Gastroesophageal sphincter (tissue), 4 donors: ENCODE measurements around the gene TTYH3. TPM values are rescaled to one million over a fixed set of nuclear protein-coding genes. Genes with fewer than 3 reads are reported as not detected.

Experiments
- ATAC-seq: fragments of 150-250 bp; one replicate; pipeline ENCODE4 v1.9.1; 2016; ENCODE audit warnings: mild to moderate bottlenecking, moderate library complexity
- H3K27ac ChIP-seq, 4 donors: fragments of 200-600 bp; sonication (generic) in 3 of 4; 1 replicate in 3 of 4; 2 replicates in 1 of 4; pipeline ENCODE4 v1.5.1; 2016 to 2019
- H3K27me3 ChIP-seq: fragments of 200-600 bp; sonication (generic); one replicate; pipeline ENCODE4 v1.5.1; 2019
- H3K36me3 ChIP-seq, 2 donors: fragments of 200-600 bp; sonication (generic); one replicate each; pipeline ENCODE4 v1.5.1; 2019; ENCODE audit warnings: control low read depth in 1 of 2
- H3K4me1 ChIP-seq, 3 donors: fragments of 200-600 bp; sonication (generic); 1 replicate in 2 of 3; 2 replicates in 1 of 3; pipeline ENCODE4 v1.5.1; 2016 to 2019; ENCODE audit warnings: control low read depth in 2 of 3
- H3K4me3 ChIP-seq, 2 donors: fragments of 200-600 bp; sonication (generic); one replicate each; pipeline ENCODE4 v1.5.1; 2019; ENCODE audit warnings: mild to moderate bottlenecking in 1 of 2, moderate library complexity in 1 of 2
- H3K9me3 ChIP-seq, 3 donors: fragments of 200-600 bp; sonication (generic); one replicate each; pipeline ENCODE4 v1.5.1; 2017 to 2019; ENCODE audit warnings: control low read depth in 2 of 3
- CTCF ChIP-seq, 4 experiments: fragments of 200-600 bp in 2 of 4; fragments of 450-650 bp in 2 of 4; sonication (generic) in 1 of 4; IDR thresholded peaks; one replicate each; pipeline ENCODE4 v1.5.1; 2017 to 2019; ENCODE audit warnings: antibody characterized with exemption in 4 of 4, mild to moderate bottlenecking in 2 of 4, moderate library complexity in 2 of 4
- EP300 ChIP-seq: sonication (generic); formaldehyde crosslinking; IDR thresholded peaks from one replicate; pipeline ENCODE4 v1.6.1; 2017; ENCODE audit warnings: antibody characterized with exemption, mild to moderate bottlenecking
- POLR2A ChIP-seq, 2 donors: fragments of 450-650 bp; IDR thresholded peaks; one replicate each; pipeline ENCODE4 v1.6.1; 2017; ENCODE audit warnings: antibody characterized with exemption in 2 of 2, mild to moderate bottlenecking in 2 of 2, moderate library complexity in 1 of 2
- POLR2AphosphoS5 ChIP-seq: sonication (generic); formaldehyde crosslinking; IDR thresholded peaks from one replicate; pipeline ENCODE4 v1.6.1; 2017; ENCODE audit warnings: antibody characterized with exemption
- WGBS, 2 donors: methylation state at CpG; one replicate each; pipeline ENCODE4 v1.1.5; 2018; ENCODE audit warnings: low coverage in 1 of 2; 5-methylcytosine and 5-hydroxymethylcytosine counted together
- total RNA-seq, 4 donors: library from RNA; depleted of rRNA; stranded (reverse); fragments of >200 nt; gene quantifications; one replicate each; pipeline ENCODE4 v1.1.0, GENCODE V29; 2016

Gene TTYH3
- total RNA-seq, 4 donors from 2014 or later, result 11.2 to 29.8 (median 16.9) TPM

GRCh38 chr7:2657920-2658671, 26.3 kb downstream of the TTYH3 start:
- no peaks in the 10 kb centered on the region for H3K27me3 ChIP-seq
- no peak overlapping the region for H3K27ac ChIP-seq
- H3K36me3 ChIP-seq, result peaks cover 0 to 88% of the 10 kb centered on the region in 2 donors
- no peaks in the 10 kb centered on the region for H3K9me3 ChIP-seq
- no CpG with 5 or more reads among the region's 33 CpGs for WGBS, 2 donors
- ATAC-seq, result no peak
- no peak overlapping the region for H3K4me3 ChIP-seq
- TF ChIP-seq CTCF (IDR thresholded peaks at IDR 0.05) (no peak), POLR2AphosphoS5 (no peak), POLR2A (IDR thresholded peaks at IDR 0.05) (no peak), EP300 (no peak)
- H3K4me1 ChIP-seq, result peaks cover 0 to 7% (median 6%) of the 10 kb centered on the region in 3 donors

GRCh38 chr7:2658941-2659340, 27.2 kb downstream of the TTYH3 start:
- no peak overlapping the region for H3K4me3 ChIP-seq
- H3K9me3 ChIP-seq, result no peaks in the 10 kb centered on the region
- H3K36me3 ChIP-seq, result peaks cover 0 to 85% of the 10 kb centered on the region in 2 donors
- ATAC-seq, result no peak
- TF ChIP-seq CTCF (IDR thresholded peaks at IDR 0.05), result no peak
- TF ChIP-seq POLR2A (IDR thresholded peaks at IDR 0.05), result no peak
- TF ChIP-seq EP300, result no peak
- no peak for TF ChIP-seq POLR2AphosphoS5
- H3K27me3 ChIP-seq, result no peaks in the 10 kb centered on the region
- WGBS, 2 donors, result 92 to 100% methylated on average over 1 to 2 of the region's 15 CpGs
- H3K4me1 ChIP-seq, result peaks cover 0 to 15% (median 14%) of the 10 kb centered on the region in 3 donors
- no peak overlapping the region for H3K27ac ChIP-seq

- no peak for ATAC-seq
- WGBS, 2 donors, result 87% methylated on average over 12 of the region's 36 CpGs; no CpG with 5 or more reads in 1 of the 2 donors
- Histone ChIP-seq H3K36me3 (peaks cover 0 to 78% of the 10 kb centered on the region in 2 donors), H3K27ac (no peak overlapping the region), H3K27me3 (no peaks in the 10 kb centered on the region), H3K4me3 (no peak overlapping the region), H3K9me3 (no peaks in the 10 kb centered on the region), H3K4me1 (peaks cover 0 to 16% (median 15%) of the 10 kb centered on the region in 3 donors)
- TF ChIP-seq POLR2A (IDR thresholded peaks at IDR 0.05) (no peak), CTCF (IDR thresholded peaks at IDR 0.05) (no peak), EP300 (no peak), POLR2AphosphoS5 (no peak)
Measured at GRCh38 chr7:2659556-2660358, 28.0 kb downstream of the TTYH3 start.

- Histone ChIP-seq H3K9me3 (no peaks in the 10 kb centered on the region), H3K4me3 (no peak overlapping the region), H3K27ac (no peak overlapping the region), H3K27me3 (no peaks in the 10 kb centered on the region), H3K36me3 (peaks cover 0 to 71% of the 10 kb centered on the region in 2 donors), H3K4me1 (peaks cover 0 to 19% (median 15%) of the 10 kb centered on the region in 3 donors)
- no peak for ATAC-seq
- WGBS, 2 donors, result 68% methylated on average over 5 of the region's 36 CpGs; no CpG with 5 or more reads in 1 of the 2 donors
- TF ChIP-seq POLR2A (IDR thresholded peaks at IDR 0.05) (no peak), CTCF (IDR thresholded peaks at IDR 0.05) (no peak), POLR2AphosphoS5 (no peak), EP300 (no peak)
Measured at GRCh38 chr7:2660359-2661095, 28.7 kb downstream of the TTYH3 start.
